IMR-90 (cell line): ENCODE measurements around the gene SRBD1. TPM values are rescaled to one million over a fixed set of nuclear protein-coding genes. Genes with fewer than 3 reads are reported as not detected.

ENCODE experiments used
- ATAC-seq: fragments of 200-7000 bp; cut with Tn5 transposase; 2 replicates; pipeline ENCODE4 v1.9.1; 2020; ENCODE audit warnings: low read depth, mild to moderate bottlenecking, moderate library complexity
- BruUV-seq: library from RNA; stranded (reverse); fragments of 400-500 nt; replicated peaks from 2 replicates; lab custom pipeline; 2021; lab: Mats Ljungman, UMichigan
- CTCF ChIA-PET: fragments of 300-600 bp; formaldehyde crosslinking; extraction: SDS; loops from one replicate; lab custom pipeline; 2021; ENCODE audit warnings: antibody characterized with exemption; lab: Yijun Ruan, JAX
- POLR2A ChIA-PET: fragments of 300-600 bp; sonication (Branson Sonifier 250); formaldehyde crosslinking; loops from one replicate; lab custom pipeline; 2022; ENCODE audit warnings: antibody characterized with exemption; ENCODE audit not compliant: unreplicated experiment; lab: Charles Lee
- DNase-seq: peaks from one replicate; pipeline ENCODE4 v3.0.0; 2013
- H2AFZ ChIP-seq: replicated peaks from 2 replicates; pipeline ENCODE3; 2013; ENCODE audit warnings: low read length, mild to moderate bottlenecking; ENCODE audit not compliant: poor library complexity
- H2AK5ac ChIP-seq: 2 replicates; pipeline ENCODE4 v1.6.1; 2013; ENCODE audit warnings: low read depth, low read length, inconsistent platforms
- H2AK9ac ChIP-seq: replicated peaks from 2 replicates; pipeline ENCODE3; 2013; ENCODE audit warnings: mild to moderate bottlenecking, low read depth, low read length, moderate library complexity; ENCODE audit not compliant: poor library complexity
- H2BK120ac ChIP-seq: 2 replicates; pipeline ENCODE4 v1.6.1; 2013; ENCODE audit warnings: low read depth, low read length, inconsistent platforms
- H2BK15ac ChIP-seq: 3 replicates; pipeline ENCODE4 v1.6.1; 2013; ENCODE audit warnings: low read depth, low read length, inconsistent platforms
- H2BK20ac ChIP-seq: 2 replicates; pipeline ENCODE4 v1.6.1; 2013; ENCODE audit warnings: low read depth, mild to moderate bottlenecking, inconsistent platforms, low read length, moderate library complexity
- H2BK5ac ChIP-seq: 2 replicates; pipeline ENCODE4 v1.6.1; 2013; ENCODE audit warnings: mild to moderate bottlenecking, low read depth, low read length, inconsistent platforms; ENCODE audit not compliant: poor library complexity, severe bottlenecking
- H3K14ac ChIP-seq: replicated peaks from 2 replicates; pipeline ENCODE4 v1.6.1; 2013; ENCODE audit warnings: low read depth, low read length, inconsistent platforms
- H3K18ac ChIP-seq: 2 replicates; pipeline ENCODE4 v1.6.1; 2013; ENCODE audit warnings: low read depth, low read length, control low read depth
- H3K23ac ChIP-seq: 2 replicates; pipeline ENCODE4 v1.6.1; 2013; ENCODE audit warnings: low read depth, low read length, inconsistent platforms
- H3K27ac ChIP-seq: 2 replicates; pipeline ENCODE4 v1.5.1; 2013; ENCODE audit warnings: mild to moderate bottlenecking, control low read depth, low read length; ENCODE audit not compliant: insufficient read depth
- H3K27me3 ChIP-seq: 2 replicates; pipeline ENCODE4 v1.6.1; 2013; ENCODE audit warnings: low read length; ENCODE audit not compliant: control insufficient read depth, insufficient read depth
- H3K36me3 ChIP-seq: 2 replicates; pipeline ENCODE4 v1.6.1; 2013; ENCODE audit warnings: low read length, mixed read lengths; ENCODE audit not compliant: control insufficient read depth, insufficient read depth
- H3K4ac ChIP-seq: 2 replicates; pipeline ENCODE4 v1.6.1; 2013; ENCODE audit warnings: low read depth, low read length, inconsistent platforms
- H3K4me1 ChIP-seq: 2 replicates; pipeline ENCODE4 v1.6.1; 2013; ENCODE audit warnings: low read length, mixed read lengths; ENCODE audit not compliant: control insufficient read depth, insufficient read depth
- H3K4me2 ChIP-seq: 2 replicates; pipeline ENCODE4 v1.6.1; 2013; ENCODE audit warnings: low read depth, mild to moderate bottlenecking, control low read depth, low read length, moderate library complexity
- H3K4me3 ChIP-seq: 2 replicates; pipeline ENCODE4 v1.5.1; 2013; ENCODE audit warnings: low read depth, mild to moderate bottlenecking, control low read depth, low read length, moderate library complexity; ENCODE audit not compliant: insufficient read depth
- H3K56ac ChIP-seq: 2 replicates; pipeline ENCODE4 v1.6.1; 2013; ENCODE audit warnings: low read length, inconsistent platforms; ENCODE audit not compliant: insufficient read depth; ENCODE audit errors: extremely low read depth
- H3K79me1 ChIP-seq, 2 experiments: 2 replicates each; pipeline ENCODE4 v1.6.1; 2013; ENCODE audit warnings: low read length in 2 of 2, inconsistent platforms in 1 of 2, low read depth in 1 of 2
- H3K9ac ChIP-seq: 2 replicates; pipeline ENCODE4 v1.6.1; 2013; ENCODE audit warnings: low read depth, low read length, control low read depth
- H3K9me1 ChIP-seq: 2 replicates; pipeline ENCODE4 v1.6.1; 2013; ENCODE audit warnings: low read length, inconsistent platforms; ENCODE audit not compliant: insufficient read depth
- H3K9me3 ChIP-seq: 2 replicates; pipeline ENCODE4 v1.6.1; 2013; ENCODE audit warnings: low read length; ENCODE audit not compliant: control insufficient read depth, insufficient read depth
- H4K20me1 ChIP-seq: 2 replicates; pipeline ENCODE4 v1.6.1; 2013; ENCODE audit warnings: low read length, inconsistent platforms; ENCODE audit not compliant: insufficient read depth
- H4K5ac ChIP-seq: 2 replicates; pipeline ENCODE4 v1.6.1; 2013; ENCODE audit warnings: mild to moderate bottlenecking, low read depth, low read length, control low read depth
- H4K8ac ChIP-seq, 2 experiments: 2 replicates each; pipeline ENCODE4 v1.6.1; 2013; ENCODE audit warnings: low read depth in 2 of 2, low read length in 2 of 2, control low read depth in 1 of 2, inconsistent platforms in 1 of 2
- H4K91ac ChIP-seq: 2 replicates; pipeline ENCODE4 v1.6.1; 2013; ENCODE audit warnings: low read depth, low read length, inconsistent platforms; ENCODE audit not compliant: insufficient read depth
- CEBPB ChIP-seq: IDR thresholded peaks from 2 replicates; pipeline ENCODE4 v1.6.1; 2012; ENCODE audit warnings: low read depth, low read length, improper control_type of control experiment
- FOS ChIP-seq: fragments of 150-350 bp; IDR thresholded peaks from 2 replicates; pipeline ENCODE4 v1.6.1; 2016; ENCODE audit warnings: low read depth, low read length
- MAFK ChIP-seq: IDR thresholded peaks from 2 replicates; pipeline ENCODE4 v1.6.1; 2012; ENCODE audit warnings: low read depth, low read length, improper control_type of control experiment
- MAZ ChIP-seq: IDR thresholded peaks from 2 replicates; pipeline ENCODE4 v1.6.1; 2012; ENCODE audit warnings: low read depth, mild to moderate bottlenecking, low read length, improper control_type of control experiment, moderate library complexity, borderline replicate concordance
- NFE2L2 ChIP-seq: fragments of 150-350 bp; IDR thresholded peaks from 2 replicates; pipeline ENCODE4 v1.6.1; 2016; ENCODE audit warnings: low read depth, mild to moderate bottlenecking, low read length
- POLR2A ChIP-seq: IDR thresholded peaks from 2 replicates; pipeline ENCODE4 v1.6.1; 2012; ENCODE audit warnings: mild to moderate bottlenecking, low read depth, low read length
- RAD21 ChIP-seq: IDR thresholded peaks from 2 replicates; pipeline ENCODE4 v1.6.1; 2012; ENCODE audit warnings: low read length, improper control_type of control experiment
- RCOR1 ChIP-seq: IDR thresholded peaks from 2 replicates; pipeline ENCODE4 v1.6.1; 2012; ENCODE audit warnings: mild to moderate bottlenecking, low read length, improper control_type of control experiment; ENCODE audit not compliant: insufficient replicate concordance
- RFX5 ChIP-seq: IDR thresholded peaks from 2 replicates; pipeline ENCODE4 v1.8.0; 2012; ENCODE audit warnings: low read depth, mild to moderate bottlenecking, low read length, moderate library complexity
- SMC3 ChIP-seq: fragments of 150-350 bp; IDR thresholded peaks from 2 replicates; pipeline ENCODE4 v1.6.1; 2016; ENCODE audit warnings: low read depth, mild to moderate bottlenecking, antibody characterized with exemption, low read length, moderate library complexity
- WGBS, 2 experiments: methylation state at CpG; one replicate each; pipeline versions ENCODE4 v1.1.5 to v1.1.7; 2013; ENCODE audit warnings: missing lambda C conversion rate in 2 of 2; ENCODE audit not compliant: insufficient read length in 1 of 2; ENCODE audit errors: extremely low coverage in 2 of 2; 5-methylcytosine and 5-hydroxymethylcytosine counted together
- dilution Hi-C: fragments of 300-500 bp; cut with HindIII; formaldehyde crosslinking; loops from one replicate; pipeline ENCODE4 v1.14.3; 2018; ENCODE audit warnings: low sequenced_read_pairs; ENCODE audit not compliant: unreplicated experiment
- in situ Hi-C: fragments of 300-500 bp; cut with MboI; formaldehyde crosslinking; loops from 3 replicates; pipeline ENCODE4 v1.14.3; 2019; ENCODE audit warnings: low sequenced_read_pairs, inconsistent platforms, mixed read lengths
- intact Hi-C: fragments of 100-400 bp; cut with micrococcal nuclease; formaldehyde crosslinking; loops from 2 replicates; pipeline ENCODE4 v1.10.0; 2022
- polyA plus RNA-seq, 3 experiments: library from polyadenylated mRNA; depleted of rRNA; stranded (reverse); fragments of >200 nt; gene quantifications; 2 replicates each; pipeline ENCODE4 v1.2.3, GENCODE V29; 2012; ENCODE audit warnings: low replicate concordance in 1 of 3
- total RNA-seq: library from RNA; depleted of rRNA; stranded (reverse); fragments of >200 nt; gene quantifications from 2 replicates; pipeline ENCODE4 v1.2.3, GENCODE V29; 2012
- TF ChIP-seq, protein P1 (sequence below): fragments of 150-350 bp; IDR thresholded peaks from 2 replicates; pipeline ENCODE4 v1.6.1; 2017; ENCODE audit warnings: mild to moderate bottlenecking, antibody characterized with exemption, low read length, low read depth
- TF ChIP-seq, protein P2 (sequence below): conservative IDR thresholded peaks from 2 replicates; pipeline ENCODE4 v1.5.1; 2012; ENCODE audit warnings: mild to moderate bottlenecking, low read depth, low read length, improper control_type of control experiment
- TF ChIP-seq, protein P3 (sequence below): fragments of 150-350 bp; IDR thresholded peaks from 2 replicates; pipeline ENCODE4 v1.6.1; 2016; ENCODE audit warnings: low read depth, mild to moderate bottlenecking, low read length, moderate library complexity, borderline replicate concordance

Gene SRBD1
- total and polyA plus RNA-seq, 2 of the 4 experiments (the other 2 are of a cell fraction): 3.5 to 14.7 TPM

DNA sequence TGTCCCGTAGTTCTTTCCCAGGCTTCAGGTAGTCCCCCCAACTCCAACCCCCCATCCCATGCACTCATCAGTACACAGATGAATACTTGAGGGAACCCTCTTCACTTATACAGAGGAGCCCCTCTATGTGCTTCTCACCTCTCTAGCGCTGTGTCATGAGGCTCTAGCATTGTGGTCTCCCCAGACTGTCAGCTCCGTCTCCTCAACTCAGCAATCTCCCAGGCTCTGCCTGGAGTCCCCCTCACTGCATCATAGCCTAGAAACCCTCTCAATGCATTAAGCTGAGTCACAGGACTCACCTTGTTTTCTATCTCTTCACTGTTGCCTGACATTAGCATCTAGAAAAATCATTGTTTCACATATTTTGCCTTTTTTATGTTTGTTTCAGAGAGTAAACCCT lies 20.3 kb upstream of the SRBD1 start:
- H3K4ac ChIP-seq: no peak overlapping the region
- ATAC-seq (no peak), DNase-seq (no peak)
- H2AK5ac ChIP-seq: no peak overlapping the region
- CTCF ChIA-PET: no interaction called here
- H3K9me3 ChIP-seq: 0 out of 2 replicates have a peak, but pooled peaks cover 2% of the 10 kb centered on the region
- no peak overlapping the region for H3K4me3 ChIP-seq
- no TSS peak for BruUV-seq
- no peaks in the 10 kb centered on the region for H3K36me3 ChIP-seq
- dilution Hi-C loops: loop anchor here (25.0 kb wide), 1 partner anchor 306 kb away; no protein-coding TSS in a partner anchor
- H2AFZ ChIP-seq: no peak overlapping the region
- H2BK15ac ChIP-seq: no peak overlapping the region
- no peak overlapping the region for H3K9ac ChIP-seq
- H3K27me3 ChIP-seq: peaks cover 58% of the 10 kb centered on the region
- no peak overlapping the region for H4K5ac ChIP-seq
- H3K79me1 ChIP-seq: no peaks in the 10 kb centered on the region
- H3K56ac ChIP-seq: no peak overlapping the region
- H4K91ac ChIP-seq: no peak overlapping the region
- H3K27ac ChIP-seq: no peak overlapping the region
- TF ChIP-seq, protein P1, sequence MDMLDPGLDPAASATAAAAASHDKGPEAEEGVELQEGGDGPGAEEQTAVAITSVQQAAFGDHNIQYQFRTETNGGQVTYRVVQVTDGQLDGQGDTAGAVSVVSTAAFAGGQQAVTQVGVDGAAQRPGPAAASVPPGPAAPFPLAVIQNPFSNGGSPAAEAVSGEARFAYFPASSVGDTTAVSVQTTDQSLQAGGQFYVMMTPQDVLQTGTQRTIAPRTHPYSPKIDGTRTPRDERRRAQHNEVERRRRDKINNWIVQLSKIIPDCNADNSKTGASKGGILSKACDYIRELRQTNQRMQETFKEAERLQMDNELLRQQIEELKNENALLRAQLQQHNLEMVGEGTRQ: no peak
- TF ChIP-seq MAZ (no peak), RFX5 (no peak), NFE2L2 (no peak), MAFK (no peak), CEBPB (no peak), SMC3 (no peak), POLR2A (no peak), FOS (no peak), RCOR1 (no peak), RAD21 (no peak)
- TF ChIP-seq, protein P2, sequence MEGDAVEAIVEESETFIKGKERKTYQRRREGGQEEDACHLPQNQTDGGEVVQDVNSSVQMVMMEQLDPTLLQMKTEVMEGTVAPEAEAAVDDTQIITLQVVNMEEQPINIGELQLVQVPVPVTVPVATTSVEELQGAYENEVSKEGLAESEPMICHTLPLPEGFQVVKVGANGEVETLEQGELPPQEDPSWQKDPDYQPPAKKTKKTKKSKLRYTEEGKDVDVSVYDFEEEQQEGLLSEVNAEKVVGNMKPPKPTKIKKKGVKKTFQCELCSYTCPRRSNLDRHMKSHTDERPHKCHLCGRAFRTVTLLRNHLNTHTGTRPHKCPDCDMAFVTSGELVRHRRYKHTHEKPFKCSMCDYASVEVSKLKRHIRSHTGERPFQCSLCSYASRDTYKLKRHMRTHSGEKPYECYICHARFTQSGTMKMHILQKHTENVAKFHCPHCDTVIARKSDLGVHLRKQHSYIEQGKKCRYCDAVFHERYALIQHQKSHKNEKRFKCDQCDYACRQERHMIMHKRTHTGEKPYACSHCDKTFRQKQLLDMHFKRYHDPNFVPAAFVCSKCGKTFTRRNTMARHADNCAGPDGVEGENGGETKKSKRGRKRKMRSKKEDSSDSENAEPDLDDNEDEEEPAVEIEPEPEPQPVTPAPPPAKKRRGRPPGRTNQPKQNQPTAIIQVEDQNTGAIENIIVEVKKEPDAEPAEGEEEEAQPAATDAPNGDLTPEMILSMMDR: no peak
- TF ChIP-seq, protein P3, sequence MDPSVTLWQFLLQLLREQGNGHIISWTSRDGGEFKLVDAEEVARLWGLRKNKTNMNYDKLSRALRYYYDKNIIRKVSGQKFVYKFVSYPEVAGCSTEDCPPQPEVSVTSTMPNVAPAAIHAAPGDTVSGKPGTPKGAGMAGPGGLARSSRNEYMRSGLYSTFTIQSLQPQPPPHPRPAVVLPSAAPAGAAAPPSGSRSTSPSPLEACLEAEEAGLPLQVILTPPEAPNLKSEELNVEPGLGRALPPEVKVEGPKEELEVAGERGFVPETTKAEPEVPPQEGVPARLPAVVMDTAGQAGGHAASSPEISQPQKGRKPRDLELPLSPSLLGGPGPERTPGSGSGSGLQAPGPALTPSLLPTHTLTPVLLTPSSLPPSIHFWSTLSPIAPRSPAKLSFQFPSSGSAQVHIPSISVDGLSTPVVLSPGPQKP: no peak
- in situ Hi-C loops: loop anchor here (25.0 kb wide), 1 partner anchor 681 kb away; no protein-coding TSS in a partner anchor
- H3K18ac ChIP-seq: no peak overlapping the region
- H3K14ac ChIP-seq: no peak overlapping the region
- H2BK20ac ChIP-seq: no peak overlapping the region
- intact Hi-C loops: loop anchor here (5.0 kb wide), 1 partner anchor 721 kb away; no protein-coding TSS in a partner anchor
- H3K4me2 ChIP-seq: no peak overlapping the region
- no peak overlapping the region for H4K8ac ChIP-seq
- WGBS, 2 experiments: 82% methylated on average over 3 of the region's 3 CpGs; no CpG with 5 or more reads in 1 of the 2 experiments
- H2BK120ac ChIP-seq: no peak overlapping the region
- H4K20me1 ChIP-seq: no peaks in the 10 kb centered on the region
- POLR2A ChIA-PET: no interaction called here
- H3K4me1 ChIP-seq: peaks cover 2% of the 10 kb centered on the region; the same call in 1 of the 2 replicates
- H3K23ac ChIP-seq: no peak overlapping the region
- no peaks in the 10 kb centered on the region for H3K9me1 ChIP-seq
- no peak overlapping the region for H2BK5ac ChIP-seq
- H2AK9ac ChIP-seq: peak overlapping the region; percentile 18
